ENCODE measurements around the gene PTCH1. TPM values are rescaled to one million over a fixed set of nuclear protein-coding genes. Genes with fewer than 3 reads are reported as not detected.

PTCH1 gene
- total RNA-seq (37.2 TPM), polyA plus RNA-seq (ENCODE audit: insufficient read depth, low read depth, low replicate concordance) (2.6 TPM)
- long read RNA-seq, donor 1, full-length matches to known transcripts = 1 of 1 reads
- long read RNA-seq, donor 1, partial matches to known transcripts = 0 of 1 reads
- long read RNA-seq, donor 1, other reads (novel, unspliced or antisense) = 0 of 1 reads
- long read RNA-seq, donor 2, partial matches to known transcripts = 6 of 7 reads
- long read RNA-seq, donor 2, other reads (novel, unspliced or antisense) = 0 of 7 reads
- long read RNA-seq, donor 3, full-length matches to known transcripts = 3 of 3 reads
- long read RNA-seq, donor 3, partial matches to known transcripts = 0 of 3 reads
- long read RNA-seq, donor 3, other reads (novel, unspliced or antisense) = 0 of 3 reads
- long read RNA-seq, donor 4, partial matches to known transcripts = 10 of 12 reads
- long read RNA-seq, donor 4, other reads (novel, unspliced or antisense) = 0 of 12 reads
- long read RNA-seq, donor 5 = 0 reads
- long read RNA-seq, donor 6, full-length matches to known transcripts = 2 of 2 reads
- long read RNA-seq, donor 6, partial matches to known transcripts = 0 of 2 reads
- long read RNA-seq, donor 6, other reads (novel, unspliced or antisense) = 0 of 2 reads
- long read RNA-seq, donor 7, full-length matches to known transcripts = 1 of 11 reads
- long read RNA-seq, donor 7, partial matches to known transcripts = 2 of 11 reads
- long read RNA-seq, donor 7, other reads (novel, unspliced or antisense) = 8 of 11 reads
- long read RNA-seq, donor 8 = 0 reads
- long read RNA-seq, donor 9, full-length matches to known transcripts = 1 of 1 reads
- long read RNA-seq, donor 9, partial matches to known transcripts = 0 of 1 reads
- long read RNA-seq, donor 9, other reads (novel, unspliced or antisense) = 0 of 1 reads
- long read RNA-seq, donor 10, full-length matches to known transcripts = 1 of 9 reads
- long read RNA-seq, donor 10, partial matches to known transcripts = 8 of 9 reads
- long read RNA-seq, donor 10, other reads (novel, unspliced or antisense) = 0 of 9 reads

GRCh38 chr9:95516734-95517558 lies at the start of gene PTCH1:
Gene PTCH1 (minus strand): TSS chr9:95516971.
- peak within 1 kb of the TSS; percentile 41 to 65 (median 44) for H3K9ac ChIP-seq (ENCODE audit: low read length in 3 of 3)
- peak; percentile 80 to 88 (median 85) for DNase-seq
- H3K9me3 ChIP-seq (ENCODE audit: control insufficient read depth in 2 of 3, insufficient read depth in 1 of 3, low read length in 3 of 3) = no peaks in the 10 kb centered on the region
- peaks cover 0 to 13% (median 0%) of the 10 kb centered on the region in 3 donors for H3K4me1 ChIP-seq (ENCODE audit: control insufficient read depth in 2 of 3, insufficient read depth in 2 of 3, low read depth in 1 of 3, low read length in 3 of 3)
- H3K27me3 ChIP-seq (ENCODE audit: control insufficient read depth, insufficient read depth, low read length) = no peaks in the 10 kb centered on the region
- H3K4me3 ChIP-seq (ENCODE audit: low read length in 3 of 3) = peak within 1 kb of the TSS; percentile 71 to 78 (median 71)
- H3K27ac ChIP-seq (ENCODE audit: low read depth in 2 of 2, low read length in 2 of 2) = peak within 1 kb of the TSS in 1 of 2 donors; percentile 10
- no peak for FAIRE-seq
- intact Hi-C loops (cut with DNase I) = no loop called here
- no peaks in the 10 kb centered on the region for H3K36me3 ChIP-seq (ENCODE audit: control insufficient read depth in 2 of 3, insufficient read depth in 3 of 3, low read length in 3 of 3)
- TF ChIP-seq CTCF (IDR thresholded peaks at IDR 0.05; ENCODE audit: borderline replicate concordance, extremely low read depth, insufficient read depth) = no peak

- Histone ChIP-seq H3K27me3 (ENCODE audit: control insufficient read depth, insufficient read depth, low read length) (no peaks in the 10 kb centered on the region), H3K27ac (ENCODE audit: low read depth in 2 of 2, low read length in 2 of 2) (no peak overlapping the region), H3K36me3 (ENCODE audit: control insufficient read depth in 2 of 3, insufficient read depth in 3 of 3, low read length in 3 of 3) (no peaks in the 10 kb centered on the region), H3K4me1 (ENCODE audit: control insufficient read depth in 2 of 3, insufficient read depth in 2 of 3, low read depth in 1 of 3, low read length in 3 of 3) (no peaks in the 10 kb centered on the region), H3K9ac (ENCODE audit: low read length in 3 of 3) (no peak overlapping the region), H3K4me3 (ENCODE audit: low read length in 3 of 3) (no peak overlapping the region), H3K9me3 (ENCODE audit: control insufficient read depth in 2 of 3, insufficient read depth in 1 of 3, low read length in 3 of 3) (peaks cover 0 to 2% (median 0%) of the 10 kb centered on the region in 3 donors)
- intact Hi-C loops (cut with DNase I) = no loop called here
- no peak for TF ChIP-seq CTCF (IDR thresholded peaks at IDR 0.05; ENCODE audit: borderline replicate concordance, extremely low read depth, insufficient read depth)
- FAIRE-seq (no peak), DNase-seq (no peak)
Observed at GRCh38 chr9:95565982-95566381, 49.2 kb upstream of the PTCH1 start.

GRCh38 chr9:95561913-95562312 lies 45.1 kb upstream of the PTCH1 start:
- Histone ChIP-seq H3K27ac (ENCODE audit: low read depth in 2 of 2, low read length in 2 of 2) (no peak overlapping the region), H3K9ac (ENCODE audit: low read length in 3 of 3) (no peak overlapping the region), H3K4me1 (ENCODE audit: control insufficient read depth in 2 of 3, insufficient read depth in 2 of 3, low read depth in 1 of 3, low read length in 3 of 3) (no peaks in the 10 kb centered on the region), H3K4me3 (ENCODE audit: low read length in 3 of 3) (no peak overlapping the region), H3K36me3 (ENCODE audit: control insufficient read depth in 2 of 3, insufficient read depth in 3 of 3, low read length in 3 of 3) (no peaks in the 10 kb centered on the region), H3K9me3 (ENCODE audit: control insufficient read depth in 2 of 3, insufficient read depth in 1 of 3, low read length in 3 of 3) (peaks cover 0 to 4% (median 0%) of the 10 kb centered on the region in 3 donors), H3K27me3 (ENCODE audit: control insufficient read depth, insufficient read depth, low read length) (no peaks in the 10 kb centered on the region)
- TF ChIP-seq CTCF (IDR thresholded peaks at IDR 0.05; ENCODE audit: borderline replicate concordance, extremely low read depth, insufficient read depth) = no peak
- no peak for DNase-seq
- intact Hi-C loops (cut with DNase I) = no loop called here
- FAIRE-seq = no peak

Data from kidney (tissue), 22 donors.